ENCODE measurements around the gene CCDC124. TPM values are rescaled to one million over a fixed set of nuclear protein-coding genes. Genes with fewer than 3 reads are reported as not detected.

Gene CCDC124
- polyA plus RNA-seq, 1 of the 3 experiments (the other 2 are of a cell fraction): 231 TPM

DNA sequence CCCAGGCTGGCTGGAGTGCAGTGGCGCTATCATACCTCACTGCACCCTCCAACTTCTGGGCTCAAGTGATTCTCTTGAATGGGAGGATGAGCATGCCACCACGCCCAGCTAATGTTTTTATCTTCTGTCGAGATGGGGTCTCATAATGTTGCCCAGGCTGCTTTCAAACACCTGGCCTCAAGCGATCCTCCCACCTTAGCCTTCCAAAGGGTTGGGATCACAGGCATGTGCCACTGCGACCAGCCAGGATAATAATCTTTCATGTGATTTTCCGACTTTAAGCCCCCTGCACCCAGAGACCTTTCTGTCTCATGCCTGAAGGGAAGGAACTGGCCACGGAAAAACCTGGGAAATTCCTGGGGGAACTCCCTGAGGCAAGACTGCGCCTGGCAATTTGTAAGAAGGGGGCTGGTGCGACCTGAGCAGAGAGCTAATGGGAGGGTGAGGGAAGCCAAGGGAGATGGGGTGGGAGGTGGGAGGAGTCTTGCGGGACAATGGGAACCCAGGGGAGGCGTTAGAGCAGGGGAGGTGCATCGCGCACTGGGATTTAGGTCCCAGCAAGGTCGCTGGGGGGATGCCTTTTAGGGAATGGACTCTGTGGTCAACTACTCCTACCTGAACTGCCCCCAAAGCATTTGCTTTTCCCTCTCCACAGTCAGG is 1.2 kb upstream of the CCDC124 start:
- Histone ChIP-seq H3K4me1 (ENCODE audit: control insufficient read depth in 1 of 2, insufficient read depth in 2 of 2, low read depth in 1 of 2, low read length in 1 of 2) (peaks cover 0 to 10% of the 10 kb centered on the region in 2 experiments; a peak in 1 of 4 replicates), H3K4me3 (ENCODE audit: low read depth in 2 of 2, low read length in 1 of 2) (no peak overlapping the region), H3K36me3 (replicated peaks in 1 of 2; ENCODE audit: control insufficient read depth in 1 of 2, insufficient read depth in 2 of 2, low read length in 1 of 2) (no peaks in the 10 kb centered on the region), H3K27me3 (ENCODE audit: insufficient read depth) (no peaks in the 10 kb centered on the region; the same call in 1 of the 2 replicates), H3K9me2 (no peaks in the 10 kb centered on the region), H3K4me2 (peak overlapping the region; percentile 96; the same call in 1 of the 2 replicates), H3K79me2 (ENCODE audit: insufficient read depth) (peaks cover 22% of the 10 kb centered on the region), H3K27ac (ENCODE audit: low read depth in 2 of 2, low read length in 1 of 2) (no peak overlapping the region), H3K9me3 (no peaks in the 10 kb centered on the region), H4K20me1 (ENCODE audit: insufficient read depth) (no peaks in the 10 kb centered on the region), H3K9ac (no peak overlapping the region), H3F3A (replicated peaks; ENCODE audit: insufficient read depth) (no peaks in the 10 kb centered on the region), H2AFZ (ENCODE audit: low read depth) (peak overlapping the region; percentile 94)
- WGBS (ENCODE audit: low lambda C conversion rate): 66% methylated on average over 13 of the region's 14 CpGs
- TF ChIP-seq NRF1 (IDR thresholded peaks at IDR 0.05; ENCODE audit: low read depth, low read length) (no peak), NFIC (IDR thresholded peaks at IDR 0.05; ENCODE audit: borderline replicate concordance) (no peak)
- DNase-seq: no peak
- ChIA-PET POLR2A (interaction anchor here (1.4 to 2.4 kb wide), 2 partner anchors 67 to 72 kb away, joined by 12 to 27 read pairs; partner anchors contain the start of gene RPL18A), CTCF (interaction anchor here (1.4 to 21.7 kb wide), 9 partner anchors 11 to 229 kb away, joined by 6 to 464 read pairs (median 16); partner anchors contain the start of genes RPL18A and SLC5A5)

DNA sequence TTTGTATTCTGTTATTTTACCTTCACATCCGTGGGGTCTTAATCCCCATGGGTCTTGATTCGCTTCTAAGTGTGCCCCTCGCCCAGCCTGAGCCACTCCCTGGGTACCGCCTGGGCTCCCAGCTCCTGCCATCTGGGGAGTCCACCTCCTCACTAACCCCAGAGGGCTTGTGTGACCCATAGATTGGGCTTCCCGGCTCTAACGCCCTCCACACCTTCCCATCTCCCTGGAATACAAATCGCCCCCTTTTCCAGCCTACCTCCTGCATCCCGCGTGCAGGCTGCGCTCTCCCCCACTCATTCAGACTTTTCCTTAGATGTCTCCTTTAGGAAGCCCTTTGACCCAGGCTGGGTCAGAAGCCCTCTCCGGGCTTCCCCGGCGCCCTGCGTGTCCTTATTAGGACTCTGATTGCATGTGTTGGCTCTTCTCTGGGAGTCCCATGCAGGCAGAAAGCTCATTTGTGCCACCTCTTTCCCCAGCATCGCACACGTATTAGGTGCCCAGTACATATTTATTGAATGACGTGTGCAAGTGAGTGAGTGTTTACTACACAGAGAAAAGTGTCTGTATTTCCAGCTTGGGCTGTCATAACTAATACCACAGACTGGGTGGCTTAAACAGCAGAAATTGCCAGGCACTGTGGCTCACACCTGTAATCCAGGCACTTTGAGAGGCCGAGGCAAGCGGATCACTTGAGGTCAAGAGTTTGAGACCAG is 757 bp downstream of the CCDC124 start:
- Histone ChIP-seq H3K4me3 (ENCODE audit: low read depth in 2 of 2, low read length in 1 of 2) (peak overlapping the region; percentile 71 to 85), H3K9me3 (no peaks in the 10 kb centered on the region), H3K27ac (ENCODE audit: low read depth in 2 of 2, low read length in 1 of 2) (no peak overlapping the region; a peak in 1 of 4 replicates), H3F3A (replicated peaks; ENCODE audit: insufficient read depth) (no peaks in the 10 kb centered on the region), H3K4me2 (peak overlapping the region; percentile 96), H3K9me2 (no peaks in the 10 kb centered on the region), H3K27me3 (ENCODE audit: insufficient read depth) (no peaks in the 10 kb centered on the region), H4K20me1 (ENCODE audit: insufficient read depth) (peaks cover 6% of the 10 kb centered on the region; the same call in 1 of the 2 replicates), H3K36me3 (replicated peaks in 1 of 2; ENCODE audit: control insufficient read depth in 1 of 2, insufficient read depth in 2 of 2, low read length in 1 of 2) (no peaks in the 10 kb centered on the region), H3K79me2 (ENCODE audit: insufficient read depth) (peaks cover 22% of the 10 kb centered on the region), H2AFZ (ENCODE audit: low read depth) (peak overlapping the region; percentile 94; the same call in 1 of the 2 replicates), H3K4me1 (ENCODE audit: control insufficient read depth in 1 of 2, insufficient read depth in 2 of 2, low read depth in 1 of 2, low read length in 1 of 2) (peaks cover 0 to 10% of the 10 kb centered on the region in 2 experiments; a peak in 1 of 4 replicates), H3K9ac (peak overlapping the region; percentile 87)
- ChIA-PET POLR2A (interaction anchor here (1.4 to 2.4 kb wide), 2 partner anchors 69 to 73 kb away, joined by 12 to 27 read pairs; partner anchors contain the start of gene RPL18A), CTCF (interaction anchor here (0.6 to 21.7 kb wide), 24 partner anchors 12 to 227 kb away, joined by 3 to 464 read pairs (median 4); partner anchors contain the start of genes PIK3R2, RPL18A and SLC5A5)
- no peak for TF ChIP-seq GABPA (IDR thresholded peaks at IDR 0.05; ENCODE audit: low read depth)
- no peak for TF ChIP-seq REST (IDR thresholded peaks at IDR 0.05; ENCODE audit: low read depth, low read length)
- no peak for TF ChIP-seq POLR2AphosphoS5 (IDR thresholded peaks at IDR 0.05; ENCODE audit: low read depth, low read length)
- TF ChIP-seq TEAD4 (IDR thresholded peaks at IDR 0.05; ENCODE audit: borderline replicate concordance, insufficient read depth): no peak
- no peak for TF ChIP-seq EP300 (IDR thresholded peaks at IDR 0.05; ENCODE audit: borderline replicate concordance in 1 of 2, low read depth in 1 of 2, low read length in 1 of 2)
- DNase-seq: no peak
- WGBS (ENCODE audit: low lambda C conversion rate): 26% methylated on average over 19 of the region's 19 CpGs
